HG03159 (cell line): Measurements from ENCODE around the gene NPRL2.

Experiments used
- ATAC-seq: cut with Tn5 transposase; IDR thresholded peaks from one replicate; pipeline ENCODE4 v1.9.1; 2021; ENCODE audit warnings: mild to moderate bottlenecking, moderate library complexity; ENCODE audit not compliant: unreplicated experiment

NPRL2 gene

DNA sequence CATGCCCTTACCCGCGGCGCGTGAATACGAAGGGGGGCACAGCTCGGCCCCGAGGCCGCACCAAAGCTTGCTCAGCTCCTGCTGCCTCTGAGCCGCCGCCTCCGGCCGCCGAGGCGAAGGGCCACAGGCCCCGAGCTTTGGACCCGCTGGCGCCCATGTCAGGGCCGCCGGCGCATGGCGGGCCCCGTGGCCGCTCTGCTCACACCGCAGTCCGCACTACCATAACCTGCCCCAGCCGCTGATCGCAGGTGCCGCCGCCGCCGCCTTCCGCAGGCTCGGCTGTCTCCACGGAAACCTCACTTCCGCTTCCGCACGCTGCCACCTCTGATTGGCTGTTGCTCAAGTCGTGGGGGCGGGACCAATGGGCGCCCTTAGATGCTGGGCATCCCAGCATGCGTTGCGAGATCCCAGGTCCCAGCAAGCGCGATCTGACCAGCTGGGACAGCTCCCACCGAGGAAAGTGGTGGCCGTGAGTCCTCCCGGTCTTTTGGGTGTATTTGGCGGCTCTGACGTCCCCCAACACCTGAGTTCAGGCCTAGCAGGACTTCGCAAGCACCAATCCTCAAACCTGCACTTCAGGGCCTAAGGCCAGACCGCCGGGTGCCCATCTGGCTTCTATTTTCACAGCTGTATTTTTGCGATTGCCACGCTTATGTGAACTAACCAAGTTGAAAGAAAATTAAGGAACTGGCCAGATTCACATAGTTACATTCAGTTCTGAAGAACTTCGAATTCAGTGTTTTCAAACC, 22.5 kb downstream of the NPRL2 start, which contains the start of gene TUSC2:
Gene TUSC2 (minus strand): TSS at position 281 of the 749 bp plus-strand sequence. CDS start 124 bp downstream, at position 157.
- peak; percentile 77 for ATAC-seq

DNA sequence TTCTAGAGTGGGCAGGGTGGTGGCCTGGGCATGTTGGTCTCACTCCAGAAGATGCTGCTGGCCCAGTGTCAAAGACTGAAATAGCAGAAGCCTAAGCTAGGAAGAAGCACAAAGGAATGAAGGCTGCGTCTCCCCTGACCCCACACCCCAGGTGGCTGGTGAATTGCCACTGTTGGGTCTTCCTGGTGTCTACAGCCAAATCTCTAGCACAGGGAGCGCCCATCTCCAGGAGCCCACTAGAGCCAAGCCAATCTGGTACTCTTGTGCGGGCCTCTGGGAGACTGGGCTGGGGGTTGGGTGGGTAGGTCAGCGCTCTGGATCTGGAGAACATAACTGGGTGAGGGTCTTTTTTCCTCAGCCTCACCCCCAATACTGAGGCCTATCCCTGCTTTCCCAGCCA, 23.4 kb downstream of the NPRL2 start:
- no peak for ATAC-seq

DNA sequence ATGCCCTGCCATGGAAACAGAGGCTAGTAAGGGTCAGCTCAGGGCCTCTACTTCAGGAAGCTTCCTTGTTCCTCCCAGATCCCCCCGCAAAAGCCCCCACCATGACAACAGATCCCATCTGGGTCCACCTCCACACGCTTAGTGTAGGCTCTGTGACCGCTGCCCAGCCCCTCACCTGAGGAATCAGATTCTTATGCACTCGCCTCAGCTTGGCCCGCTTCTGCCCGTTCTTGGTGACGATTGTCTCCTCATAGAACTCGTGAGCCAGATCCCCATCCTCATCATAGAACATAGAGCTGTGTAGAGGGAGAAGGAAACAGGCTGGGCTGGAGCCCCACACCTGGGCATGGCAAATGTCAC, 24.4 kb downstream of the NPRL2 start:
- ATAC-seq: no peak

- ATAC-seq: no peak
Measured at GRCh38 chr3:50325497-50326181, 24.9 kb downstream of the NPRL2 start.

DNA sequence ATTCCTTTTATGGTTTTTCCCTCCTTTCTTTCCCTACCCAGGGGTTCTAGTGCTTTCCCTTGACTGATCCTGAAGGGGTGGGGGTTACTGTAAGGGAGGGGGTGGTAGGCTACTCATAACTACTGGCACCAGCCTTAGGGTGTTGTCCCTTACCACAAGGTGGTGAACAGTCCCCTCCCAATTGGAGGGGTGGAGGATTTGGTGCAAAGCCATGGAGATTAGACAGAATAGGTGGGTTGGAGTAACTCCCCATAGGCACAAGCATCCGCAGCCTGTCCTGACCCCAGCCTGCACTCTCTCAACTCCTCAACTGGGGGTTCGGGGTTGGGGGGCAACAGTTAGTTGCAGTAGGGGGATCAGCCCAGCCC, 25.5 kb downstream of the NPRL2 start:
- ATAC-seq: no peak

- ATAC-seq: no peak
Measured at GRCh38 chr3:50324351-50325112, 26.0 kb downstream of the NPRL2 start.

- ATAC-seq: no peak
Measured at GRCh38 chr3:50323614-50324199, 26.9 kb downstream of the NPRL2 start.

DNA sequence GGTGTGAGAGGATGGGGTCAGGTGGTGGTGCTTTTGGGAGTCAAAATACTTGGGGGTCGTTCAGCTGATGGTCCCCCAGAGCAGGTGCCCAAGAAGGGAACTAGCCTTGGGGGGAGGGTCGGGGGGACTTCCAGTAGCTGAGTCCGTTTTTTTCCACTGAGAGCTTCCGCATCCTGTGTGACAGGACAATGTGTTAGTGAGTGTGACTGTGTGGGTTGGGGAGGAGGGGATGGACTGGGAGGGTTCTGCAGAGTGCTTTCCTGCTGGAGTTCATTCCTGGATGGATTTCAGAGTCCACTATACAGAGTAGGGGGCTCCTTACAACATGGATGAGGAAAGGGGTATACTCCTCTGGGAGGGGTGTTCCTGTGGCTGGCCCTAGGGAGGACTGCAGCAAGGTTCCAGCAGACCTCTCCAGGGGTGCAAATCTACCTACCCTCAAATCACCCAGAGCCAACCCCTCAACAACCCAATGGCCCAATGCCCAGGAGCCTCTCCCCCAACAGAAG, 27.4 kb downstream of the NPRL2 start:
- no peak for ATAC-seq

GRCh38 chr3:50322386-50323091, 28.0 kb downstream of the NPRL2 start, which contains the start of gene HYAL2:
HYAL2 (minus strand) TSS chr3:50322745; CDS start chr3:50320489, 2,256 bp downstream.
- ATAC-seq: no peak

- ATAC-seq: no peak
Measured at GRCh38 chr3:50322115-50322385, 28.5 kb downstream of the NPRL2 start.

GRCh38 chr3:50321336-50322114, 29.1 kb downstream of the NPRL2 start:
- peak; percentile 75 for ATAC-seq

DNA sequence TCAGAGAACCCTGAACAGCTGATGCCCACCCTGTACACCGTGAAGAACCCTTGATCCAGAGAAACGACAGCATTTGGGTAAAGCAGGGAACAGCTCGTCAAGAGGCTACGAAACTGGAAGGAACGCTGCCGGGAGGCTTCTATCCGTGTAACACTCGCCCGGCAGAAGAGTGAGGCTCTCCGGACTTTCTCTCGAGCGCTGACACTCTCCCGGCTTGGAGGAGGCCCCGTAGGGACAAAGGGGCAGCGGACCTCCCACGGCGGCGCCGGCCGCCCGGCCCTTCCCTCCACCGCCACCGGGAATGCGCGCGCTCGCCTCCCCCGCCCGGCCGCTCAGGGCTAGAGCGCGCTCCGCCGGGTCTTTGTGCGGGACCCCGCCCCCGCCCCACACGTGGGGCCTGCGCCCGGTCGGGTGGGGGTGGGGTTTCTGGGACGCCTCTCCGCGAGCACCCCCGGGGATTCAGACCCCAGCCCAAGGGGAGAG, 29.7 kb downstream of the NPRL2 start:
- ATAC-seq: peak; percentile 45

DNA sequence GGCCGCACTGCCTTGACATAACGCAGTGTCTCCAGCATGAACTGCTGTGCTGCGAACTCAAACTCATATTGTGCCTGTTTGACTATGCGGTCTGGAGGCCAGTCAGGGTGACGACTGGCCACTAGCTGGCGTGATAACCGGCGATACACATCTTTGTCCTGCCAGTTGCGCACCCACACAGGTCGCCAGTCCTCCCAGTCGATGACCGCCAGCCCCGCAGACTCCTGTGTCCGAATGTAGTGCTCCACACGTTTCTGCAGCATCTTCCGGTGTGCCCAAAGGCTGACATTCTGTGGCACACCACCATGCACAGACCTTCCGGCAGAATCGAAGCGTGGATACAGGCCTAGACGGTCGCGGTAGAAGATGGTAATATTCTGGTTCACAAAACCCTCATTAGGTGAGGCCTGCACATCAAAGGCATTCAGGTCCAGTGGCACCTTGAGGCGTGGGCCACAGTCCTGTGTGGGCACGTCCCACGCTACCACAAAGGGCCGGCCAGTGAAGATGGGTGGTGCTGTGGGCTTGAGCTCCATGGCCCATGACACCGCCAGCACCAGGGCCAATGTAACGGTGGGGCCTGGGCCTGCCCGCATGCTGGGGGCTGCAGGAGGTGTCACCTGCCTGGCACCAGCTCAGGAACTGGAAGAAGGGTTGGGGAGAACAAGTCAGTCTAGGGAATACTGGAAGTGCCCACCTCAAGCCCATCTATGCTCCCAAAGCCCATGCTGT, 30.5 kb downstream of the NPRL2 start:
- no peak for ATAC-seq

DNA sequence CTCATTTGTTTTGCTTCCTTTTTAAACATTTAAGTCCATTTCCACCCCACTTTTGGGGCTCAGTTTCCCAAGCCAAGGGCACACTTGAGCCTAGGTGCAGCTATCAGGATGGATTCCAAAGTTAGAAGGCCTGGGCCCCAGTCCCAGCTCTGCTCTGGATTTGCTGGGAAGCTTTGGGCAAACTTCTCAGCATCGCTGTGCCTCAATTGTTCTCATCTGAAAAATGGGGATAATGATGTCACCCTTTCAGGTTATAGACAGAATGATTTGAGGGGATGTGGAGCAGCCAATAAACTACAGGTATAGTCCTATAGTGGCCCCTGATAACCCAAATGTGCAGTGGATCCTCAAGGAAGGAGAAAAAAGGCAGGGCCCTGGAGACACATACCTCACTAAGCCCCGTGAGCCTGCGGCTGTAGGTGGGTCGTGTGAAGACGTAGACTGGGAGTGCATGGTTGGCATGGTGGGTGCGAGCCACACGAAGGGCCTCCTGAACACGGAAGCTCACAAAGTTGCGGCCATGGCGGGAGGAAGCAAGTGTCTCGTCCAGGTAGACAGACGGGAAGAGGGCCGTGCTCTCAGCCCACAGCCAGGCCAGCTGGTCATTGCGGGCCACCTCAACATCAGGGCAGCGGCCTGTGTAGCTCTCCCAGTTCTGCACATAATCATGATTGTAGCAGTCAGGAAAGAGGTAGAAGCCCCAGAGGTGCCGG, 31.2 kb downstream of the NPRL2 start:
- ATAC-seq: no peak

DNA sequence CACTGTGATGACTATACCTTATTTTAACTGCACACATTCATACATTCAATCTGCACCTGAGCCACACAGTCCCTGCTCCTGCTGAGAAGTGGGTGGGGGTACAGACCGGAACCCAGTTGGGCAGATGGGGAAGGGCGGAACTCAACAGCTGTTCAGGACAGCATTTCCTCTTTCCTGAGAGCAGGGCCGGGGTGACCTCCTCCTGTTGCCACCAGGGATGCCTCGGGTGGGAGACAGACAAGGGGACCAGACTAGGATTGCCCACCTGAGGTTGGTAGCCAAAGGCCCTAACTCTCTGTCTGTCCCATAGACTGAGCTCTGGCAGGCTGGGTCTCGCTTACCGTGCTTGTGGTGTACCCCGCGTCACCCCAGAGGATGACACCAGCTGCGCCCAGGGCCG, 32.0 kb downstream of the NPRL2 start:
- ATAC-seq: no peak

DNA sequence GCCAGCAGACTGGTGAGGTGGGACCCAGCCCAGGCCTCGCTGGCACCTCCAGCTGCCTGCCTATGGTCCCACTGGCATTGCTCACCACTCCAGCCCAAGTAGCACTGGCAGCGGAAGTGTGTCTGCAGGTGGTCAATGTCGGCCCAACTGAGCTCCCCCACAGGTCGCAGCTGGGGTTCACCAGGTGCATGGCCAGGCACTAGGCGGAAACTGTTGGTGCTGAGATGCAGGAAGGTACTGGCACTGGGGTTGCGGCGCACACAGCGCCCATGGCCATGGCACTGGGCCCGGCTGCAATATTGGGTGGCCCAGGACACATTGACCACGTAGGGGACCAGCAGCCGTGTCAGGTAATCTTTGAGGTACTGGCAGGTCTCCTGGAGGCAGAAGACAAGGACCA, 32.4 kb downstream of the NPRL2 start:
- ATAC-seq: no peak

DNA sequence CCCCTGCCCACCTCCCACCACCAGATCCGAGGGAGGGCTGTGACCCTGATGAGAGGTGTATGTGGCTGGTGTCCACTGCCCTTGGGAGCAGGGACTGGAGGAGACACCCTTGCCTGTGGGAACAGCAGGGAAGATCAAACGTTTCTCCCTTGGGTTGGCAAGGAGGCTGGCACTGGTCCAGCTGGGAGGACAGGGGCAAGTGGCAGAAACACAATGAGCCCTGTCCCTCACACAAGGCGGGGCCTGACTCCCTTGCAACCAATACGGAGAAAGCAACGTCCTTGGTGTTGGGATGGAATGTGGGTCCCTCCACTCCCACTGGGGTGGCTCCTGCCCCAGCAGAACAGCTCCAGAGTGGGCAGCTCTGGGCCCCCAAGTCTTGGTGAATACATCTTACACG, 33.3 kb downstream of the NPRL2 start:
- ATAC-seq: no peak

DNA sequence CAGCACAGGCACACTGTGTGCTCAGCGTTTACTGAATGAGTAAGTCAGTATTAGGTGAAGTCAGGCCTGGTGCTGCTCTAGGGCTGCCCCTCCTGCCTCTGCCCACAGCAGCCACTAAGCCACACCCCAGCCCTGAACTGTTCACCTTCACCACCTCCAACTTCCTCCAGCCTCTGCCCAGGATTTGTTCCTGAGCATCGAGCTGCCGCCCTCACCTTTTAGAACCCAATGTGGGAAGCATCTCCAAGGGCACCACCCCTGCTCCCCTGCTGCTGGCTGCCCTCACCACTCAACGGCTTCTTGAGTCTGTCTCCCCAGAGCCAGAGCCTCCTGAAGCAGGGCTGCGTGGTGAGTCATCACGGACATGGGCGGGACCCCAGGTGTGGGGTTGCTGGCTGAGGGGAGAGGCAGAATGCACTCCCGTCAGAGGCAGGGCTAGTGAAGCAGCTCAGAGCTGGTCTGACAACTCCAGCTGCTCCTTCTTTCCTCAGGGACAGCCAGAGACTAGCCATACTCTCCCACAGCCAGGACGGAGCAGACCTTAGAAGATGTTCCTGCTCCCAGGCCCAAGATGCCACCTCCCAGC, 33.8 kb downstream of the NPRL2 start:
- no peak for ATAC-seq
